ENCODE results near the gene COPS9. TPM values are rescaled to one million over a fixed set of nuclear protein-coding genes. Genes with fewer than 3 reads are reported as not detected.
A peak's percentile ranks its signal among the peaks of the same experiment; 100 is the strongest.

COPS9 gene
- total RNA-seq, 2 donors from 2014 or later = 57.4 to 151 TPM

DNA sequence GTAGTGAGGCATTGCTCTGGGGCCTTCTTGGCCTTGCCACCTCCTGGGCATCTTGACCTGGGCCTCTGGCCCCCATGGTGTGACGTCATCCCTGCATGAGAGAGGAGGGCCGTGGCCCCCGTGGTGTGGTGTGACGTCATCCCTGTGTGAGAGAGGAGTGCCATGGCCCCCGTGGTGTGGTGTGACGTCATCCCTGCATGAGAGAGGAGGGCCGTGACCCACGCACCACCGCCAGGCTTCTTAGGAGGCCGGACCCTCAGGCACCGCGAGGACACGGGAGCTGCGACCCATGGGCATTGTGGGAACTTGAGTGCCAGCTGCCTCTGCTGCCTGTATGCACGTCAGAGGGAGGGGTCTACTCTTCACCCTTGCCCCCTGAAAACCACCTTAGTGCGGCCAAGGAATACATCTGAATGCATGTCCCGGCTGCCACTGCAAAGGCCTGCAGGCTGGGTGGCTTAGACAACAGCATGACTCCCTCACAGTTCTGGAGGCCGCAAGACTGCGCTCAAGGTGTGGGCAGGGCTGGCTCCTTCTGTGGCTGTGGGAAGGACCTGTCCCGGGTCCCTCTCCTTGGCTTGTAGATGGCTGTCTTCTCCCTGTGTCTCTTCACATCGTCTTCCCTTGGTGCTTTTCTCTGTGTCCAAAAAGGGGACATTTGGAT, 25.1 kb upstream of the COPS9 start:
- Mint-ChIP-seq H3K36me3 (ENCODE audit: low read depth) (no peaks in the 10 kb centered on the region), H3K9me3 (no peaks in the 10 kb centered on the region), H3K4me1 (no peaks in the 10 kb centered on the region), H3K27ac (no peak overlapping the region), H3K4me3 (no peak overlapping the region), H3K27me3 (peaks cover 7% of the 10 kb centered on the region)
- no peak for ATAC-seq (replicated peaks)

GRCh38 chr2:240160291-240161086, 24.4 kb upstream of the COPS9 start:
- Mint-ChIP-seq H3K27ac (no peak overlapping the region), H3K9me3 (no peaks in the 10 kb centered on the region), H3K27me3 (peaks cover 7% of the 10 kb centered on the region), H3K36me3 (ENCODE audit: low read depth) (no peaks in the 10 kb centered on the region), H3K4me1 (no peaks in the 10 kb centered on the region), H3K4me3 (no peak overlapping the region)
- ATAC-seq (replicated peaks) = no peak

GRCh38 chr2:240159251-240159839, 23.2 kb upstream of the COPS9 start:
- no peaks in the 10 kb centered on the region for H3K9me3 Mint-ChIP-seq
- no peaks in the 10 kb centered on the region for H3K36me3 Mint-ChIP-seq (ENCODE audit: low read depth)
- no peak for ATAC-seq (replicated peaks)
- no peak overlapping the region for H3K4me3 Mint-ChIP-seq
- no peak overlapping the region for H3K27ac Mint-ChIP-seq
- peaks cover 9% of the 10 kb centered on the region for H3K27me3 Mint-ChIP-seq
- no peaks in the 10 kb centered on the region for H3K4me1 Mint-ChIP-seq

DNA sequence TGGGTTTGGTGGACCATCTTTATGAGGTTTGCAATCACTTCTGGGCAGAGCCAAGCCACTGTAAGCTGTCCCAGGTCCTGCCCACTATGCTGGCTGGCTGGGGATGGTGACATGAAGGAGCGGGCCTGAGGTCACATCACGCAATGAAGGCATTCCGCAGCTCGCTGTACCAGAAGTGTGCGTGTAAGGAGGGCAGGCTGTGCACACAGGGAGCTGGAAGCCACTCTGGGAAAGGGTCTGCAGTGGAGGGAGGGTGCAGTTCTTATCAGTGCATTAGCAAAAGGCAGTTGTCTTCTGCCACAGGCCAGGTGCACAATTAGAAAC, 21.0 kb upstream of the COPS9 start:
- H3K36me3 Mint-ChIP-seq (ENCODE audit: low read depth) = no peaks in the 10 kb centered on the region
- H3K27ac Mint-ChIP-seq = no peak overlapping the region

GRCh38 chr2:240156435-240157146, 20.5 kb upstream of the COPS9 start:
- ATAC-seq (replicated peaks) = no peak
- no peaks in the 10 kb centered on the region for H3K9me3 Mint-ChIP-seq
- H3K4me3 Mint-ChIP-seq = no peak overlapping the region
- H3K27me3 Mint-ChIP-seq = peaks cover 21% of the 10 kb centered on the region
- H3K27ac Mint-ChIP-seq = no peak overlapping the region
- H3K36me3 Mint-ChIP-seq (ENCODE audit: low read depth) = no peaks in the 10 kb centered on the region
- no peaks in the 10 kb centered on the region for H3K4me1 Mint-ChIP-seq

More for the DNA sequence above, 21.0 kb upstream of the COPS9 start:
- Mint-ChIP-seq H3K4me3 (no peak overlapping the region), H3K27me3 (peaks cover 19% of the 10 kb centered on the region), H3K9me3 (no peaks in the 10 kb centered on the region), H3K4me1 (no peaks in the 10 kb centered on the region)
- no peak for ATAC-seq (replicated peaks)

- Mint-ChIP-seq H3K4me3 (no peak overlapping the region), H3K4me1 (no peaks in the 10 kb centered on the region), H3K9me3 (no peaks in the 10 kb centered on the region), H3K36me3 (ENCODE audit: low read depth) (no peaks in the 10 kb centered on the region), H3K27me3 (peaks cover 22% of the 10 kb centered on the region), H3K27ac (no peak overlapping the region)
- ATAC-seq (replicated peaks) = no peak
Observed at GRCh38 chr2:240155745-240156390, 19.8 kb upstream of the COPS9 start.

DNA sequence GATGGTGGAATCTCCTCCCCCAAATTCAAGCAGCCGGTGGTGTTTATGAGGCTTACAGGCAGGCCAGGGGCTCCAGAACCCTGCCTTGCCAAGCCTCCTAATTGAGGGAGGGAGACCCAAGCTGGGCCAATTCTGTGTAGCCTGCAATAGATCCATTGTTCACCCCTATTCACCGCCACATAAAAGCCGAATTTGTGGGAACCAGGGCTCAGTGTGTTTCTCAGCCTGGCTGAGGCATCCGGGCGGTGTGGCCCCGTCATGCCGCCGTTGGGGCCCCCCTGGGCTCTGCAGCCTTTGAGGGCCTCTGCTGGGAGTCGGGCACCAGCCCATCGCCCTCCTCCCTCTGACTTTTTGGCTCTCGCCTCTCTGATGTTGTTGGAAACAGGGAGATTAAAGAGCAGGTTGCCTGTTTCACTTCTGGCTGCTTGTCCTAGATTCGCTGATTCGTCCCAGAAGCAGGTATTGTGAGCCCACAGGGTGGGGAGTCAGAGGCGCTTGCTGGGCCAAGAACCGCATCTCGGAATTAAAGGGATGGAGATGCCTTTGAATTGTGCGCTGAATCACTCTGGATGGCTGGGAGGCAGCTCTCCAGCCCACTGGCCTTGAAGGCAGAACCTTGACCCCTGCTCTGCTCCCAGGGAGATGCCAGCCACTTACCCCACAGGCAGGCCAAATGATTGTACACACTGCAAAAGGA, 19.1 kb upstream of the COPS9 start:
- H3K27ac Mint-ChIP-seq = no peak overlapping the region
- no peak for ATAC-seq (replicated peaks)
- H3K9me3 Mint-ChIP-seq = no peaks in the 10 kb centered on the region
- H3K4me1 Mint-ChIP-seq = no peaks in the 10 kb centered on the region
- H3K4me3 Mint-ChIP-seq = no peak overlapping the region
- H3K27me3 Mint-ChIP-seq = peaks cover 22% of the 10 kb centered on the region
- no peaks in the 10 kb centered on the region for H3K36me3 Mint-ChIP-seq (ENCODE audit: low read depth)

GRCh38 chr2:240154606-240155005, 18.5 kb upstream of the COPS9 start:
- Mint-ChIP-seq H3K27me3 (peaks cover 25% of the 10 kb centered on the region), H3K27ac (no peak overlapping the region), H3K4me3 (no peak overlapping the region), H3K4me1 (no peaks in the 10 kb centered on the region), H3K9me3 (no peaks in the 10 kb centered on the region), H3K36me3 (ENCODE audit: low read depth) (no peaks in the 10 kb centered on the region)
- ATAC-seq (replicated peaks) = no peak

DNA sequence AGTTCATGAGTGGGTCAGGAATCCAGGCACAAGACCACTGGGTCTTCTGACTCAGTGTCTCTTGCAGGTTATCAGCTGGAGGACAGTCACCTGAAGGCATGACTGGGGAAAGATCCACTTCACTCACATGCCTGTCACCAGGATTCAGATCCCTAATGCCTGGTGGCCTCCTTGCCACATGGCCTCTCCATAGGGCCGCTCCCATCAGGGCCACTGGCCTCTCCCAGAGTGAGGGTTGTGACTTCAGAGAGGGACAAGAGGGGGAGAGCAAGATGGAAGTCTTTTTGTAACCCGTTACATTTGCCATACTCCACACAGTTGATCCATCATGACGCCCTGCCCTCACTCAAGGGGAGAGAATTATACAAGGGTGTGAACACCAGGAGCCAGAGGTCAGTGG, 17.3 kb upstream of the COPS9 start:
- H3K27ac Mint-ChIP-seq = no peak overlapping the region
- ATAC-seq (replicated peaks) = no peak
- H3K4me1 Mint-ChIP-seq = no peaks in the 10 kb centered on the region
- H3K9me3 Mint-ChIP-seq = no peaks in the 10 kb centered on the region
- peaks cover 25% of the 10 kb centered on the region for H3K27me3 Mint-ChIP-seq
- no peak overlapping the region for H3K4me3 Mint-ChIP-seq
- no peaks in the 10 kb centered on the region for H3K36me3 Mint-ChIP-seq (ENCODE audit: low read depth)

- no peaks in the 10 kb centered on the region for H3K4me1 Mint-ChIP-seq
- H3K9me3 Mint-ChIP-seq = no peaks in the 10 kb centered on the region
- peaks cover 25% of the 10 kb centered on the region for H3K27me3 Mint-ChIP-seq
- H3K36me3 Mint-ChIP-seq (ENCODE audit: low read depth) = no peaks in the 10 kb centered on the region
- no peak overlapping the region for H3K27ac Mint-ChIP-seq
- ATAC-seq (replicated peaks) = no peak
- no peak overlapping the region for H3K4me3 Mint-ChIP-seq
Observed at GRCh38 chr2:240151477-240152031, 15.4 kb upstream of the COPS9 start.

DNA sequence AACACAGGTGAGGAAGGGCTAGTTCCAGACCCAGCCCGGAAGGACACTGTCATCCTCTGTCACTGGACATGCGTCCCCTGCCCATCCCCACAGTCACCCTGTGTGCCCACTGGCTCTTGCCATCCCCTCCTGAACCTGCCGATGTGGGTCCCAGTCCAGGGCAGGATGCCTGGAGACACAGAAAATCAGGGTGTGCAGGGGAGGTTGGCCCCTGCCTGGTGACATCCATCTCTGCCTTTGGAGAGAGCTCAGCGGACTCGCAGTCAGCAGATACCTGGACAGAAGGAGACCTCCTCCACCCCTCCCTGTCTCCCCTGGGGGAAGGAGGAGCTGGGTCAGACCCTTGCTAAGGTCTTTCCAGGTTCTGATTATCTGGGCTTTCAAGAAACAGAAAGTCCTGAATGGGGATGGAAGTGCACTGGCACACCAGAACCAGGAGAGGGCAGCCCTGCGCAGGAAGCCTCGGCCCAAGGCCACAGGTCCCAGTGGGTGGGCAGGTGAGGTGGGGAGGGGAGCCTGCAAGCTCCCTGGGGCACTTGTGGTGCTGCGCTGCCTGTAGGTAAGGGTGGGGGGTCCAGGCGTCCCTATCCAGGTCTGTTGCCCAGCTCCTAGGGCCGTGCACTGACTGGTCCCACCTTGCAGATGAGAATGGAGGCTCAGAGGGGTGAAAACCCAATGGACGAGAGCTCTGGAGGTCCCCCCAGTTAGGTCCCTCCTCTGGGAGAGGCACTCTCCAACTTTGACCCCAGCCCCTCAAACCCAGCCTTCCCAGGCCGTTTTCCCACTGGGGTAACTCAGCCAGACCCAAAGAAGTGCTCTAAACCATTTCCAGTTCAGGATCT, 14.1 kb upstream of the COPS9 start:
- Mint-ChIP-seq H3K9me3 (no peaks in the 10 kb centered on the region), H3K27me3 (peaks cover 25% of the 10 kb centered on the region), H3K36me3 (ENCODE audit: low read depth) (no peaks in the 10 kb centered on the region), H3K4me3 (no peak overlapping the region), H3K4me1 (no peaks in the 10 kb centered on the region), H3K27ac (no peak overlapping the region)
- ATAC-seq (replicated peaks) = peak; percentile 21

DNA sequence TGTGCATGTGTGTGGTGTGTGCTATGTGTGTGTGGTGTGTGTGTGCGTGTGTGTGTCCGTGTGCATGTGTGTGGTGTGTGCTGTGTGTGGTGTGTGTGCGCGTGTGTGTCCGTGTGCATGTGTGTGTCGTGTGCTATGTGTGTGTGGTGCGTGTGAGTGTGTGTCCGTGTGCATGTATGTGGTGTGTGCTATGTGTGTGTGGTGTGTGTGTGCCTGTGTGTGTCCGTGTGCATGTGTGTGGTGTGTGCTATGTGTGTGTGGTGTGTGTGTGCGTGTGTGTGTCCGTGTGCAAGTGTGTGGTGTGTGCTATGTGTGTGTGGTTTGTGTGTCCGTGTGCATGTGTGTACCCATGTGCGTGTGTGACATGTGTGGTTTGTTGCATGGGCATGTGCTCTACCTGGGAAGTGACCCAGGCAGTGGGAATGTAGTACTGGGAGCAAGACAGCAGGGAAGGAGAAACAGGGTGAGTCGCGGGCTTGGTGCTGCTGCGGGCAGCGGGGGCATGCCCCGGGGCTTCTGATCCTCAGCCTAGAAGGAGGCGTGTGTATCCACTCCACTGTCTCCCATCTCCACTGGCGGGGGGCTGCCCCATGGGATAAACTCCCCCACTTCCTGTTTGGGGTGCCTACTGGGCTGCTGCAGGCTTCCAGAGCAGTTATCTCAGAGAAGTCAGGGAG, 11.9 kb upstream of the COPS9 start:
- no peak for ATAC-seq (replicated peaks)
- Mint-ChIP-seq H3K27ac (no peak overlapping the region), H3K27me3 (peaks cover 15% of the 10 kb centered on the region), H3K4me1 (no peaks in the 10 kb centered on the region), H3K36me3 (ENCODE audit: low read depth) (no peaks in the 10 kb centered on the region), H3K4me3 (no peak overlapping the region), H3K9me3 (no peaks in the 10 kb centered on the region)
